ENCODE data around the gene IFNGR2.

Gene IFNGR2

GRCh38 chr21:33477066-33477465, 73.9 kb downstream of the IFNGR2 start:
- TF ChIP-seq TARDBP (IDR thresholded peaks at IDR 0.05) (no peak), FOXM1 (IDR thresholded peaks at IDR 0.05; ENCODE audit: borderline replicate concordance) (no peak), LEF1 (IDR thresholded peaks at IDR 0.05; ENCODE audit: borderline replicate concordance) (no peak), FOXK2 (IDR thresholded peaks at IDR 0.05) (no peak), ELF4 (IDR thresholded peaks at IDR 0.05) (no peak), ZNF384 (IDR thresholded peaks at IDR 0.05) (no peak), BHLHE40 (IDR thresholded peaks at IDR 0.05; ENCODE audit: borderline replicate concordance) (no peak), HDGF (IDR thresholded peaks at IDR 0.05; ENCODE audit: borderline replicate concordance) (no peak), FOXA1 (IDR thresholded peaks at IDR 0.05) (no peak), SUZ12 (IDR thresholded peaks at IDR 0.05) (no peak)
- no peak for DNase-seq (ENCODE audit: extremely low spot score)
- CTCF ChIA-PET = no interaction called here
- POLR2A ChIA-PET = no interaction called here

DNA sequence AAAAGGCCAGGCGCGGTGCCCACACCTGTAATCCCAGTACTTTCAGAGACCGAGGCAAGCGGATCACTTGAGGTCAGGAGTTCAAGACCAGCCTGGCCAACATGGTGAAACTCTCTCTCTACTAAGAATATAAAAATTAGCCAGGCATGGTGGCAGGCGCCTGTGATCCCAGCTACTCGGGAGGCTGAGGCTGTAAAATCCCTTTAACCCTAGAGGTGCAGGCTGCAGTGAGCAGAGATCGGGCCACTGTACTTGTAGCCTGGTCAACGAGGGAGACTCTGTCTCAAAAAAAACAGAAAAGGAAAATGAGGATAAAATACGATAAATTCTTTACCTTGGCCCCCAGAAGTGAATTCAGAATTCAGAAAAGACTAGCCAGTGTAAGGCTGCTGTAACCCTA, 75.0 kb downstream of the IFNGR2 start:
- ChIA-PET CTCF (no interaction called here), POLR2A (no interaction called here)
- no peak for DNase-seq (ENCODE audit: extremely low spot score)
- TF ChIP-seq HDGF (IDR thresholded peaks at IDR 0.05; ENCODE audit: borderline replicate concordance) (no peak), ZNF384 (IDR thresholded peaks at IDR 0.05) (no peak)

DNA sequence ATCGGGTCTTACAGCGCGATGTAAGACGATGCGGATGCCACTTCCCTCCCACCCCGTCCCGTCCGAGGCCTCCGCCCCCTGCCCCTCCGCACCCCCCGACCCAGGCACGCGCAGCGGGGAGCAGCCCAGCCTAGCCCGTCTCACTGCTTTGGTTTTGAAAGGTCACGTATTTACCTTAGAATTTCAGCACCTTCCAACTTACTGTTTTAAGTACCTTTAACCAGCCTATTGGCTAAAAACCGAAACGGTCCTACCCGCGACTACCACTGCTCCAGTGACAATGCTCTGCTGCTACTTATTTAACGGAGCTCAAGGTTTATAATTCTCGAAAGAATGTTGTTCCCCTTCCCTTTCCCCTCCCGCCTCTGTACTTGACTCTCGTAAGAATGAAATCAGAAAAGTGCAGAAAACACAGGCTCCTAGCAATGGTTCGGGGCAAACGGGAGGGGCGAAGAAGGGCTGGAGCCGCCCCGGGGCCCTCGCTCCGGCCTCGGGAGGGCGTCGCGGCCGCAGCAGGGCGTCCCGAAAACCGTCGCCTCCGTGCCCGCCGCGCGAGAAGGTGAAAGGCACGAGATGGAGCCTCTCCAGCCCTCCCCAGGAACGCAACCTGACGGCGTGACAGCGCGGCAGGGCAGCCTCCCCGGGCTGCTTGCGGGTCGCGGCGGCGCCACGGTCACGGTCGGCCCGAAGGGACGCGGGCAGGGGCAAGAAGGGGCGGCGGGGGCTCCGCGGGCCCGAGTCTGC, 75.9 kb downstream of the IFNGR2 start:
- ChIA-PET POLR2A (interaction anchor here (1.0 to 3.7 kb wide), 7 partner anchors 11 to 249 kb away, joined by 3 to 42 read pairs (median 7); partner anchors contain the start of genes DNAJC28, DONSON, IFNAR1 and IFNAR2), CTCF (interaction anchor here (1.4 kb wide), 1 partner anchor 118 kb away, joined by 5 read pairs; no protein-coding TSS in a partner anchor)
- TF ChIP-seq LEF1 (IDR thresholded peaks at IDR 0.05; ENCODE audit: borderline replicate concordance) = no peak
- TF ChIP-seq ARNT (IDR thresholded peaks at IDR 0.05) = no peak
- TF ChIP-seq NFRKB (IDR thresholded peaks at IDR 0.05) = no peak
- no peak for TF ChIP-seq TARDBP (IDR thresholded peaks at IDR 0.05)
- no peak for TF ChIP-seq SUZ12 (IDR thresholded peaks at IDR 0.05)
- no peak for TF ChIP-seq BHLHE40 (IDR thresholded peaks at IDR 0.05; ENCODE audit: borderline replicate concordance)
- TF ChIP-seq CTBP1 (IDR thresholded peaks at IDR 0.05; ENCODE audit: borderline replicate concordance) = no peak
- no peak for TF ChIP-seq HDGF (IDR thresholded peaks at IDR 0.05; ENCODE audit: borderline replicate concordance)
- no peak for TF ChIP-seq FOXM1 (IDR thresholded peaks at IDR 0.05; ENCODE audit: borderline replicate concordance)
- peak; percentile 40 for DNase-seq (ENCODE audit: extremely low spot score)

GRCh38 chr21:33479679-33480480, 76.7 kb downstream of the IFNGR2 start, which contains the start of gene TMEM50B:
Gene TMEM50B, minus strand, starts transcription at chr21:33479974. Its CDS starts 11,089 bp downstream, at chr21:33468885.
- peak; percentile 97 for DNase-seq (ENCODE audit: extremely low spot score)
- ChIA-PET POLR2A (interaction anchor here (0.7 to 3.7 kb wide), 14 partner anchors 10 to 250 kb away, joined by 3 to 42 read pairs (median 4); partner anchors contain the start of genes DNAJC28, DONSON, GART and IFNAR1), CTCF (interaction anchor here (0.7 to 2.4 kb wide), 4 partner anchors 9 to 118 kb away, joined by 3 to 11 read pairs (median 4); partner anchors contain the start of gene DNAJC28)
- TF ChIP-seq HDGF (IDR thresholded peaks at IDR 0.05; ENCODE audit: borderline replicate concordance) = no peak
- TF ChIP-seq SP1 (IDR thresholded peaks at IDR 0.05) = no peak
- TF ChIP-seq TARDBP (IDR thresholded peaks at IDR 0.05) = no peak
- no peak for TF ChIP-seq ELF4 (IDR thresholded peaks at IDR 0.05)
- peak; percentile 5; the same call in 1 of the 2 replicates for TF ChIP-seq FOXM1 (IDR thresholded peaks at IDR 0.05; ENCODE audit: borderline replicate concordance)

DNA sequence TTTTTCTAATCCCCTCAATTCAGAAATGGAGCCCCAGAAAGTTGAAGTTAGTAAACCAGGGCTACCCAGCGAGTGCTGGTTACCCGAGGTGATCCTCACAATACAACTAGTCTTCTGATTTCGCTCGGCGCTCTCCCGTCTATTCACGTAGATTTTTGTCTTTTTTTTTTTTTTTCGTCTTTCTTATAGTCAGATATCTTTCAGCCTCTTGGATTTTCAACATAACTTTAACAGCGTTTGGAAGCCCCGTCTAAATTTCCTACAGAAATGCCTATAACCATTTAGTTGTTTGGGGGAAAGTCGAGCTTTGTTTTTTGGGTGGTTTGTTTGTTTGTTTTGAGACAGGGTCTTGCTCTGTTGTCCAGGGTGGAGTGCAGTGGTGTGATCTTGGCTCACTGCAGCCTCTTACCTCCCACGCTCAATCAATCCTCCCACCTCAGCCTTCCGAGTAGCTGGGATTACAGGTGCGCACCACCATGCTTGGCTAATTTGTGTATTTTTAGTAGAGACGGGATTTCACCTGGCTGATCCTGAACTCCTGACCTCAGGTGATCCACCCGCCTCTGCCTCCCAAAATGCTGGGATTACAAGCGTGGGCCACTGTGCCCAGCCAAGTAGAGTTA, 77.4 kb downstream of the IFNGR2 start:
- DNase-seq (ENCODE audit: extremely low spot score) = no peak
- CTCF ChIA-PET = interaction anchor here (0.7 to 2.4 kb wide), 3 partner anchors 11 to 33 kb away, joined by 3 to 11 read pairs (median 6); partner anchors contain the start of gene DNAJC28
- no peak for TF ChIP-seq SUZ12 (IDR thresholded peaks at IDR 0.05)
- no peak for TF ChIP-seq CTBP1 (IDR thresholded peaks at IDR 0.05; ENCODE audit: borderline replicate concordance)
- no peak for TF ChIP-seq L3MBTL2 (conservative IDR thresholded peaks at IDR 0.05)
- TF ChIP-seq FOXK2 (IDR thresholded peaks at IDR 0.05) = no peak
- TF ChIP-seq PKNOX1 (IDR thresholded peaks at IDR 0.05) = no peak
- no peak for TF ChIP-seq ELF4 (IDR thresholded peaks at IDR 0.05)
- TF ChIP-seq ARNT (IDR thresholded peaks at IDR 0.05) = no peak
- no peak for TF ChIP-seq TARDBP (IDR thresholded peaks at IDR 0.05)
- TF ChIP-seq SP1 (IDR thresholded peaks at IDR 0.05) = no peak
- TF ChIP-seq NFRKB (IDR thresholded peaks at IDR 0.05) = no peak
- TF ChIP-seq FOXM1 (IDR thresholded peaks at IDR 0.05; ENCODE audit: borderline replicate concordance) = no peak
- no peak for TF ChIP-seq FOXA1 (IDR thresholded peaks at IDR 0.05)
- TF ChIP-seq HDGF (IDR thresholded peaks at IDR 0.05; ENCODE audit: borderline replicate concordance) = no peak
- POLR2A ChIA-PET = interaction anchor here (1.0 to 3.7 kb wide), 10 partner anchors 9 to 250 kb away, joined by 3 to 42 read pairs (median 6); partner anchors contain the start of genes DNAJC28, DONSON, GART and IFNAR1

GRCh38 chr21:33481314-33481943, 78.2 kb downstream of the IFNGR2 start:
- TF ChIP-seq HDGF (IDR thresholded peaks at IDR 0.05; ENCODE audit: borderline replicate concordance) (no peak), ZNF384 (IDR thresholded peaks at IDR 0.05) (no peak), TARDBP (IDR thresholded peaks at IDR 0.05) (no peak), ARNT (IDR thresholded peaks at IDR 0.05) (no peak), FOXK2 (IDR thresholded peaks at IDR 0.05) (no peak), PKNOX1 (IDR thresholded peaks at IDR 0.05) (no peak), LEF1 (IDR thresholded peaks at IDR 0.05; ENCODE audit: borderline replicate concordance) (no peak)
- CTCF ChIA-PET = interaction anchor here (1.1 to 2.4 kb wide), 2 partner anchors 10 to 32 kb away, joined by 3 to 11 read pairs; partner anchors contain the start of gene DNAJC28
- POLR2A ChIA-PET = interaction anchor here (1.7 to 3.7 kb wide), 3 partner anchors 10 to 107 kb away, joined by 7 to 42 read pairs (median 14); partner anchors contain the start of genes DNAJC28, DONSON, GART and SON
- DNase-seq (ENCODE audit: extremely low spot score) = no peak
